Measurements from ENCODE around the gene SLC16A5.

- no peak for TF ChIP-seq CTCF (IDR thresholded peaks at IDR 0.05)
- no peak for TF ChIP-seq POLR2A (IDR thresholded peaks at IDR 0.05)
- TF ChIP-seq POLR2AphosphoS5 (IDR thresholded peaks at IDR 0.05), result no peak
- no peak for TF ChIP-seq EP300 (IDR thresholded peaks at IDR 0.05)
Measured at GRCh38 chr17:75049706-75050105, 38.0 kb upstream of the SLC16A5 start.
